Skeletal muscle tissue (tissue), 4 donors: Measurements from ENCODE around the gene FCSK. TPM values are rescaled to one million over a fixed set of nuclear protein-coding genes. Genes with fewer than 3 reads are reported as not detected.

ENCODE experiments used
- H3K27ac ChIP-seq: one replicate; pipeline ENCODE4 v1.7.0; 2013; ENCODE audit warnings: mild to moderate bottlenecking, low read depth, low read length, inconsistent platforms
- H3K27me3 ChIP-seq, 3 donors: one replicate each; pipeline ENCODE4 v1.7.0; 2013; ENCODE audit warnings: low read length in 3 of 3; ENCODE audit not compliant: control insufficient read depth in 3 of 3, insufficient read depth in 3 of 3
- H3K36me3 ChIP-seq, 3 donors: one replicate each; pipeline ENCODE4 v1.7.0; 2013; ENCODE audit warnings: low read length in 3 of 3; ENCODE audit not compliant: control insufficient read depth in 3 of 3, insufficient read depth in 3 of 3
- H3K4me1 ChIP-seq, 3 donors: one replicate each; pipeline ENCODE4 v1.7.0; 2013; ENCODE audit warnings: low read length in 3 of 3, mild to moderate bottlenecking in 3 of 3; ENCODE audit not compliant: control insufficient read depth in 3 of 3, insufficient read depth in 3 of 3
- H3K4me3 ChIP-seq, 3 donors: one replicate each; pipeline ENCODE4 v1.7.0; 2013; ENCODE audit warnings: low read length in 3 of 3
- H3K9ac ChIP-seq, 3 donors: one replicate each; pipeline ENCODE4 v1.7.0; 2013; ENCODE audit warnings: low read length in 3 of 3, mild to moderate bottlenecking in 3 of 3, moderate library complexity in 2 of 3, low read depth in 1 of 3
- H3K9me3 ChIP-seq, 3 donors: one replicate each; pipeline ENCODE4 v1.7.0; 2013; ENCODE audit warnings: low read length in 3 of 3; ENCODE audit not compliant: control insufficient read depth in 3 of 3
- total RNA-seq: library from RNA; depleted of rRNA; stranded (reverse); fragments of >200 nt; gene quantifications from one replicate; pipeline ENCODE4 v1.2.3, GENCODE V29; 2014
- donor health status: Osteomylitis.

The FCSK gene
- total RNA-seq, 1 donor from 2014 or later, result 6.8 TPM

- peak overlapping the region; percentile 62 to 71 (median 66) for H3K9ac ChIP-seq
- H3K36me3 ChIP-seq, result peaks cover 40 to 66% (median 45%) of the 10 kb centered on the region in 3 donors
- peaks cover 23 to 37% (median 34%) of the 10 kb centered on the region in 3 donors for H3K4me1 ChIP-seq
- peak overlapping the region; percentile 87 for H3K27ac ChIP-seq
- no peaks in the 10 kb centered on the region for H3K9me3 ChIP-seq
- peak overlapping the region in 1 of 3 donors; percentile 22 for H3K4me3 ChIP-seq
- no peaks in the 10 kb centered on the region for H3K27me3 ChIP-seq
Observed at GRCh38 chr16:70476272-70477020, 22.1 kb downstream of the FCSK start.

- Histone ChIP-seq H3K27me3 (no peaks in the 10 kb centered on the region), H3K27ac (peak overlapping the region; percentile 87), H3K36me3 (peaks cover 40 to 74% (median 55%) of the 10 kb centered on the region in 3 donors), H3K9ac (no peak overlapping the region), H3K4me1 (peaks cover 22 to 33% (median 32%) of the 10 kb centered on the region in 3 donors), H3K9me3 (no peaks in the 10 kb centered on the region), H3K4me3 (no peak overlapping the region)
Observed at GRCh38 chr16:70478169-70478568, 23.8 kb downstream of the FCSK start.

- Histone ChIP-seq H3K27me3 (no peaks in the 10 kb centered on the region), H3K27ac (no peak overlapping the region), H3K9me3 (no peaks in the 10 kb centered on the region), H3K36me3 (peaks cover 45 to 74% (median 57%) of the 10 kb centered on the region in 3 donors), H3K4me1 (peaks cover 15 to 26% (median 25%) of the 10 kb centered on the region in 3 donors), H3K9ac (peak overlapping the region in 1 of 3 donors; percentile 25), H3K4me3 (no peak overlapping the region)
Observed at GRCh38 chr16:70478912-70479341, 24.5 kb downstream of the FCSK start.

GRCh38 chr16:70480127-70481105 is 26.0 kb downstream of the FCSK start:
- Histone ChIP-seq H3K36me3 (peaks cover 46 to 68% (median 54%) of the 10 kb centered on the region in 3 donors), H3K9ac (peak overlapping the region in 1 of 3 donors; percentile 25), H3K27me3 (no peaks in the 10 kb centered on the region), H3K4me3 (no peak overlapping the region), H3K4me1 (peaks cover 15 to 26% (median 23%) of the 10 kb centered on the region in 3 donors), H3K27ac (no peak overlapping the region), H3K9me3 (no peaks in the 10 kb centered on the region)

GRCh38 chr16:70481929-70482536 is 27.6 kb downstream of the FCSK start:
- peaks cover 46 to 66% (median 57%) of the 10 kb centered on the region in 3 donors for H3K36me3 ChIP-seq
- no peak overlapping the region for H3K27ac ChIP-seq
- no peaks in the 10 kb centered on the region for H3K9me3 ChIP-seq
- peaks cover 5 to 17% (median 12%) of the 10 kb centered on the region in 3 donors for H3K4me1 ChIP-seq
- H3K4me3 ChIP-seq, result no peak overlapping the region
- H3K9ac ChIP-seq, result no peak overlapping the region
- no peaks in the 10 kb centered on the region for H3K27me3 ChIP-seq

- H3K4me1 ChIP-seq, result peaks cover 5 to 17% (median 12%) of the 10 kb centered on the region in 3 donors
- no peak overlapping the region for H3K27ac ChIP-seq
- no peaks in the 10 kb centered on the region for H3K9me3 ChIP-seq
- no peak overlapping the region for H3K4me3 ChIP-seq
- H3K27me3 ChIP-seq, result no peaks in the 10 kb centered on the region
- no peak overlapping the region for H3K9ac ChIP-seq
- H3K36me3 ChIP-seq, result peaks cover 46 to 69% (median 55%) of the 10 kb centered on the region in 3 donors
Observed at GRCh38 chr16:70482624-70483023, 28.2 kb downstream of the FCSK start.

GRCh38 chr16:70483426-70483825 is 29.0 kb downstream of the FCSK start:
- Histone ChIP-seq H3K4me3 (no peak overlapping the region), H3K9me3 (no peaks in the 10 kb centered on the region), H3K9ac (no peak overlapping the region), H3K27ac (no peak overlapping the region), H3K36me3 (peaks cover 42 to 62% (median 51%) of the 10 kb centered on the region in 3 donors), H3K4me1 (peaks cover 4 to 15% (median 12%) of the 10 kb centered on the region in 3 donors), H3K27me3 (no peaks in the 10 kb centered on the region)

- H3K9ac ChIP-seq, result no peak overlapping the region
- H3K27me3 ChIP-seq, result no peaks in the 10 kb centered on the region
- H3K4me3 ChIP-seq, result no peak overlapping the region
- H3K9me3 ChIP-seq, result no peaks in the 10 kb centered on the region
- H3K27ac ChIP-seq, result no peak overlapping the region
- H3K36me3 ChIP-seq, result peaks cover 28 to 53% (median 40%) of the 10 kb centered on the region in 3 donors
- peaks cover 0 to 6% (median under 1%) of the 10 kb centered on the region in 3 donors for H3K4me1 ChIP-seq
Observed at GRCh38 chr16:70484867-70485266, 30.5 kb downstream of the FCSK start.

GRCh38 chr16:70490261-70490660 is 35.9 kb downstream of the FCSK start:
- no peaks in the 10 kb centered on the region for H3K27me3 ChIP-seq
- H3K27ac ChIP-seq, result peak overlapping the region; percentile 73
- H3K9me3 ChIP-seq, result no peaks in the 10 kb centered on the region
- no peak overlapping the region for H3K9ac ChIP-seq
- no peak overlapping the region for H3K4me3 ChIP-seq
- peaks cover 7 to 17% (median 16%) of the 10 kb centered on the region in 3 donors for H3K4me1 ChIP-seq
- peaks cover 19 to 39% (median 32%) of the 10 kb centered on the region in 3 donors for H3K36me3 ChIP-seq
